Mesenchymal stem cell (in vitro differentiated cells and primary cell): ENCODE data around the gene CZIB. TPM values are rescaled to one million over a fixed set of nuclear protein-coding genes. Genes with fewer than 3 reads are reported as not detected.
A peak's percentile ranks its signal among the peaks of the same experiment; 100 is the strongest.

Source experiments
- DNase-seq: peaks from one replicate; pipeline ENCODE4 v3.0.0-alpha.2; 2013
- H2AFZ ChIP-seq: one replicate; pipeline ENCODE4 v1.6.1; 2013; ENCODE audit warnings: low read depth, mild to moderate bottlenecking, control low read depth, inconsistent platforms, low read length, moderate library complexity
- H2AK5ac ChIP-seq: 2 replicates; pipeline ENCODE4 v1.6.1; 2013; ENCODE audit warnings: low read length, moderate library complexity, mild to moderate bottlenecking, inconsistent platforms; ENCODE audit not compliant: severe bottlenecking
- H2BK120ac ChIP-seq: one replicate; pipeline ENCODE4 v1.6.1; 2013; ENCODE audit warnings: low read depth, mild to moderate bottlenecking, inconsistent platforms, low read length, moderate library complexity
- H2BK12ac ChIP-seq, 2 experiments: one replicate each; pipeline ENCODE4 v1.6.1; 2013; ENCODE audit warnings: inconsistent platforms in 2 of 2, low read length in 2 of 2, mild to moderate bottlenecking in 2 of 2, moderate library complexity in 2 of 2, control low read depth in 1 of 2
- H2BK15ac ChIP-seq: one replicate; pipeline ENCODE4 v1.6.1; 2013; ENCODE audit warnings: mild to moderate bottlenecking, low read depth, inconsistent platforms; ENCODE audit not compliant: poor library complexity, severe bottlenecking
- H2BK5ac ChIP-seq: 2 replicates; pipeline ENCODE4 v1.6.1; 2013; ENCODE audit warnings: low read depth, mild to moderate bottlenecking, low read length, control low read depth, inconsistent platforms; ENCODE audit not compliant: poor library complexity, severe bottlenecking
- H3K14ac ChIP-seq, 2 experiments: one replicate each; pipeline ENCODE4 v1.6.1; 2013; ENCODE audit warnings: inconsistent platforms in 2 of 2, low read length in 2 of 2, control low read depth in 1 of 2, mild to moderate bottlenecking in 1 of 2, moderate library complexity in 1 of 2
- H3K18ac ChIP-seq, 2 experiments: one replicate each; pipeline ENCODE4 v1.6.1; 2013; ENCODE audit warnings: inconsistent platforms in 2 of 2, low read length in 2 of 2, control low read depth in 1 of 2, low read depth in 1 of 2, mild to moderate bottlenecking in 1 of 2
- H3K23ac ChIP-seq, 2 experiments: one replicate each; pipeline ENCODE4 v1.6.1; 2013; ENCODE audit warnings: inconsistent platforms in 2 of 2, low read length in 2 of 2, mild to moderate bottlenecking in 2 of 2, moderate library complexity in 2 of 2, control low read depth in 1 of 2
- H3K27ac ChIP-seq: 2 replicates; pipeline ENCODE4 v1.5.1; 2013; ENCODE audit warnings: mild to moderate bottlenecking, moderate library complexity, low read length, control low read depth, inconsistent platforms; ENCODE audit not compliant: poor library complexity, severe bottlenecking
- H3K27me3 ChIP-seq, 2 experiments: 2 replicates each; pipeline versions ENCODE4 v1.6.1 to v1.7.0; 2013; ENCODE audit warnings: low read length in 2 of 2, mild to moderate bottlenecking in 2 of 2, moderate library complexity in 2 of 2, control low read depth in 1 of 2, inconsistent platforms in 1 of 2; ENCODE audit not compliant: control insufficient read depth in 1 of 2, insufficient read depth in 1 of 2
- H3K36me3 ChIP-seq, 2 experiments: 2 replicates each; pipeline versions ENCODE4 v1.6.1 to v1.7.0; 2013; ENCODE audit warnings: low read length in 2 of 2, control low read depth in 1 of 2, inconsistent platforms in 1 of 2, low read depth in 1 of 2, mild to moderate bottlenecking in 1 of 2; ENCODE audit not compliant: insufficient read depth in 2 of 2, control insufficient read depth in 1 of 2
- H3K4ac ChIP-seq, 2 experiments: one replicate each; pipeline ENCODE4 v1.6.1; 2013; ENCODE audit warnings: inconsistent platforms in 2 of 2, low read length in 2 of 2, mild to moderate bottlenecking in 2 of 2, moderate library complexity in 2 of 2, control low read depth in 1 of 2, low read depth in 1 of 2
- H3K4me1 ChIP-seq: 2 replicates; pipeline ENCODE4 v1.6.1; 2013; ENCODE audit warnings: low read depth, low read length, control low read depth; ENCODE audit not compliant: control insufficient read depth, insufficient read depth
- H3K4me2 ChIP-seq: 2 replicates; pipeline ENCODE4 v1.6.1; 2013; ENCODE audit warnings: low read length, mild to moderate bottlenecking, inconsistent platforms; ENCODE audit not compliant: poor library complexity, severe bottlenecking
- H3K4me3 ChIP-seq, 2 experiments: 2 replicates each; pipeline versions ENCODE4 v1.5.1 to v1.7.0; 2013; ENCODE audit warnings: low read length in 2 of 2, mild to moderate bottlenecking in 2 of 2, control low read depth in 1 of 2, low read depth in 1 of 2; ENCODE audit not compliant: insufficient read depth in 1 of 2
- H3K79me1 ChIP-seq: replicated peaks from 2 replicates; pipeline ENCODE4 v1.6.1; 2013; ENCODE audit warnings: mild to moderate bottlenecking, control low read depth, low read length, inconsistent platforms; ENCODE audit not compliant: poor library complexity, severe bottlenecking
- H3K9ac ChIP-seq: 2 replicates; pipeline ENCODE4 v1.7.0; 2013; ENCODE audit warnings: mild to moderate bottlenecking, low read length, moderate library complexity
- H3K9me3 ChIP-seq: 2 replicates; pipeline ENCODE4 v1.7.0; 2013; ENCODE audit warnings: mild to moderate bottlenecking, low read length; ENCODE audit not compliant: control insufficient read depth
- H4K8ac ChIP-seq: one replicate; pipeline ENCODE4 v1.6.1; 2013; ENCODE audit warnings: inconsistent platforms, mild to moderate bottlenecking, low read length, moderate library complexity
- H4K91ac ChIP-seq: one replicate; pipeline ENCODE4 v1.6.1; 2013; ENCODE audit warnings: mild to moderate bottlenecking, low read length, inconsistent platforms
- WGBS: methylation state at CpG from one replicate; pipeline ENCODE4 v1.1.7; 2013; ENCODE audit warnings: mixed read lengths; 5-methylcytosine and 5-hydroxymethylcytosine counted together
- polyA plus RNA-seq, 2 experiments: library from polyadenylated mRNA; stranded (reverse); fragments of 200-250 nt; gene quantifications; one replicate each; pipeline ENCODE4 v1.2.3, GENCODE V29; 2013

The CZIB gene
- 48.5 TPM for polyA plus RNA-seq (2013, experiment 1 of 2)
- 51.0 TPM for polyA plus RNA-seq (2013, experiment 2 of 2)

DNA sequence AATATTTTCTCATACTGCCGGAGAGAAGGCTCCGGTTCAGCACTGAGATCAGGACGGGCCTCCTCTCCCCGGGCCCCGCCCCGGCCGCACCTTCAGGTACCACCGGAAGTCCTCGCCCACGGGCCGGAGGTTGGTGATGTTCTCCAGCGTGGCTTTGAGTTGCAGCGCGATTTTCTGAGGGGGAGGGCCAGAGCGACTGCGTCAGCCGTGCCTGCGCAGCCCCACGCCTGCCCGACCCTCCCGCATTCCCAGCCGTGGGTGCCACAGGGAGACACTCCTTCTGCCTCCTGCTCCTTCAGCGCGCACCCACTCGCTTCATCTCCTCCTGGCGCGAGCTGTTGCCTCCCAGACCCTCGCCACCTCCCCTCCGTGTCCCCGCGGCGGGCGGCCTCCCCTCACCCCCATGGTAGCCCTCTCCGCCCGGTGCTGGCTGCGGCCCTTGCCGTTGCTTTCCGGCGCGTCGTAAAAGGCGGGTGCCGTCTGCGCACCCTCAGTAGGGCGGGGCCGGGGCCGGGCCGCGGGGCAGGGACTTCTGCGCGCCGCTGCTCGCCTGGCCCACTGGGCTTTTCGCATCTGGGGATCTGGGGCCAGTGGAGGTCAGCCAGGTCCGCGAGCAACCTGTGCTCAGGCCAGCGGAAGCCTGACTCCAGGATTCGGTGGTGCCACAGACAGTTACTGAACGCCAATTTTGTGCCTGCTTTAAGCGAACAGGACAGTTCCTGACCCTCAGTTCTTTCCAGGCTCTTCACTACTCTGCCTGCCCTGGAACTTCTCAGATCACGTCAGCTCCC, at the start of gene CZIB:
Gene CZIB (minus strand): TSS at position 464 of the 791 bp plus-strand sequence. CDS start 59 bp downstream, at position 405.
- Histone ChIP-seq H2BK12ac (peak within 1 kb of the TSS; percentile 52 to 79), H2AK5ac (peak within 1 kb of the TSS; percentile 43), H4K91ac (peak within 1 kb of the TSS; percentile 99), H3K79me1 (peaks cover 22% of the 10 kb centered on the region), H3K36me3 (peaks cover 7 to 35% of the 10 kb centered on the region in 2 experiments), H3K23ac (peak within 1 kb of the TSS in 1 of 2 experiments; percentile 81), H3K9ac (peak within 1 kb of the TSS; percentile 96), H2AFZ (peak within 1 kb of the TSS; percentile 95), H3K4me2 (peak within 1 kb of the TSS; percentile 85), H3K9me3 (no peaks in the 10 kb centered on the region), H4K8ac (peak within 1 kb of the TSS; percentile 100), H3K4me3 (peak within 1 kb of the TSS; percentile 92 to 95), H3K18ac (peak within 1 kb of the TSS; percentile 100), H3K27me3 (no peaks in the 10 kb centered on the region), H3K27ac (peak within 1 kb of the TSS; percentile 98), H2BK15ac (peak within 1 kb of the TSS; percentile 99), H3K14ac (peak within 1 kb of the TSS in 1 of 2 experiments; percentile 99), H3K4me1 (peaks cover 6% of the 10 kb centered on the region), H3K4ac (peak within 1 kb of the TSS; percentile 69 to 73), H2BK5ac (peak within 1 kb of the TSS; percentile 95), H2BK120ac (peak within 1 kb of the TSS; percentile 82)
- peak; percentile 92 for DNase-seq
- 1% methylated on average over 56 of the region's 61 CpGs for WGBS

GRCh38 chr1:53270107-53270506, 49.7 kb upstream of the CZIB start:
- H2AFZ ChIP-seq, result no peak overlapping the region
- H3K4me2 ChIP-seq, result no peak overlapping the region
- peaks cover 2% of the 10 kb centered on the region for H3K4me1 ChIP-seq
- no peaks in the 10 kb centered on the region for H3K79me1 ChIP-seq
- no peak overlapping the region for H3K18ac ChIP-seq
- no peak overlapping the region for H4K91ac ChIP-seq
- H3K9me3 ChIP-seq, result no peaks in the 10 kb centered on the region
- H3K36me3 ChIP-seq, result peaks cover 27 to 29% of the 10 kb centered on the region in 2 experiments
- H3K14ac ChIP-seq, result no peak overlapping the region
- no peak overlapping the region for H2BK15ac ChIP-seq
- no peak overlapping the region for H3K4ac ChIP-seq
- no peak overlapping the region for H3K23ac ChIP-seq
- H2BK5ac ChIP-seq, result no peak overlapping the region
- no peak overlapping the region for H4K8ac ChIP-seq
- H3K4me3 ChIP-seq, result no peak overlapping the region
- DNase-seq, result no peak
- H3K27ac ChIP-seq, result no peak overlapping the region
- no peak overlapping the region for H2BK12ac ChIP-seq
- 95% methylated on average over 1 of the region's 1 CpG for WGBS
- no peak overlapping the region for H3K9ac ChIP-seq
- no peaks in the 10 kb centered on the region for H3K27me3 ChIP-seq
- no peak overlapping the region for H2BK120ac ChIP-seq
- H2AK5ac ChIP-seq, result no peak overlapping the region

DNA sequence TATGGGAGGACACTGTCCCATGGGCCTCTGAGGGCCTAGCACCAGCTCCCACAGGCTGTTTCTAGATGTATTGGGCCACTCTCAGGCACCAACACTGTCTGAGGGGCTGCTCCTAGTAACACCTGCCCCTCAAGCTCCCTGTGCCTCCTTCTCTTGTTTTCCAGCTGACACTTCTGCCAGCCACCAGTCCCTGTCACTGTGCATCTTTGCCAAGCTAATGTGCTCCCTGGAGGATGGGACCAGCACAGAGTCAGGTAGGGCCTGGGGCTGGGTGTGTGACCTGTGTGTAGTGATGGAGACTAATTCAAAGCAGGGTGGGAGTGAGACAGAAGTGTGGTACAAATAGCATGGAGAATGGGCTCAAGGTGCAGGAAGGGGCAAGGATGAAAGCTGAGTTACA, 47.3 kb upstream of the CZIB start:
- Histone ChIP-seq H3K4me3 (no peak overlapping the region), H3K18ac (no peak overlapping the region), H2BK120ac (no peak overlapping the region), H3K27ac (no peak overlapping the region), H2BK15ac (no peak overlapping the region), H2BK12ac (no peak overlapping the region), H3K14ac (no peak overlapping the region), H3K9me3 (no peaks in the 10 kb centered on the region), H2BK5ac (no peak overlapping the region), H4K91ac (no peak overlapping the region), H3K79me1 (no peaks in the 10 kb centered on the region), H3K23ac (no peak overlapping the region), H2AK5ac (no peak overlapping the region), H2AFZ (no peak overlapping the region), H3K27me3 (no peaks in the 10 kb centered on the region), H3K36me3 (peaks cover 36 to 51% of the 10 kb centered on the region in 2 experiments), H4K8ac (peak overlapping the region; percentile 9), H3K4ac (no peak overlapping the region), H3K9ac (no peak overlapping the region), H3K4me1 (peaks cover 2% of the 10 kb centered on the region), H3K4me2 (no peak overlapping the region)
- no peak for DNase-seq

DNA sequence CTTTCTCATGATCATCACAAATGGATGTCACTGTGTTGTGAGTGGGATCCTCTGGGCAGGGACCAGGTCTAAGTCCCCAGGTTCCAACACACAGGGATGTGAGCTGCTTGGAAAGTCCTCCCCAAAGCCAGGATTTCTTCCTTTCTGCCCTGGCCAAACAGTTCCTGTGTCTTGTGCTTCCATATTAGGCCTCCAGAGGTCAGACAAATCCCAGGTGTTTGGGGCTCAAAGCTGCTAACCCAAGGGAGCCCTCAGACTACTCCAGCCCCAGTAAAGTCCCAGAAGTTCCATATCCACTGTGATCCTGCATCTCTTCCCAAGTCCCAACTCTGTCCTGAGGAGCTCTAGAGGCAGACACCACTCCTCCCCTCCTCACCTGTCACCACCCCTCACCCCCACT, 45.6 kb upstream of the CZIB start:
- no peak overlapping the region for H3K27ac ChIP-seq
- H3K14ac ChIP-seq, result no peak overlapping the region
- H3K36me3 ChIP-seq, result peaks cover 37 to 66% of the 10 kb centered on the region in 2 experiments
- H3K4me1 ChIP-seq, result no peaks in the 10 kb centered on the region
- no peak overlapping the region for H4K91ac ChIP-seq
- no peaks in the 10 kb centered on the region for H3K27me3 ChIP-seq
- no peak overlapping the region for H2BK12ac ChIP-seq
- H3K79me1 ChIP-seq, result no peaks in the 10 kb centered on the region
- DNase-seq, result no peak
- no peak overlapping the region for H2AK5ac ChIP-seq
- H2AFZ ChIP-seq, result no peak overlapping the region
- no peak overlapping the region for H3K4ac ChIP-seq
- H3K23ac ChIP-seq, result no peak overlapping the region
- H3K4me2 ChIP-seq, result no peak overlapping the region
- no peak overlapping the region for H2BK15ac ChIP-seq
- no peaks in the 10 kb centered on the region for H3K9me3 ChIP-seq
- H4K8ac ChIP-seq, result no peak overlapping the region
- H2BK120ac ChIP-seq, result no peak overlapping the region
- H3K4me3 ChIP-seq, result no peak overlapping the region
- no peak overlapping the region for H3K9ac ChIP-seq
- H3K18ac ChIP-seq, result no peak overlapping the region
- H2BK5ac ChIP-seq, result no peak overlapping the region
